NCI-H1105 (cell line): ENCODE results near the gene OPCML.

ENCODE experiments used
- DNase-seq: peaks from one replicate; lab custom pipeline; 2025; lab: John Stamatoyannopoulos, UW

The OPCML gene

DNA sequence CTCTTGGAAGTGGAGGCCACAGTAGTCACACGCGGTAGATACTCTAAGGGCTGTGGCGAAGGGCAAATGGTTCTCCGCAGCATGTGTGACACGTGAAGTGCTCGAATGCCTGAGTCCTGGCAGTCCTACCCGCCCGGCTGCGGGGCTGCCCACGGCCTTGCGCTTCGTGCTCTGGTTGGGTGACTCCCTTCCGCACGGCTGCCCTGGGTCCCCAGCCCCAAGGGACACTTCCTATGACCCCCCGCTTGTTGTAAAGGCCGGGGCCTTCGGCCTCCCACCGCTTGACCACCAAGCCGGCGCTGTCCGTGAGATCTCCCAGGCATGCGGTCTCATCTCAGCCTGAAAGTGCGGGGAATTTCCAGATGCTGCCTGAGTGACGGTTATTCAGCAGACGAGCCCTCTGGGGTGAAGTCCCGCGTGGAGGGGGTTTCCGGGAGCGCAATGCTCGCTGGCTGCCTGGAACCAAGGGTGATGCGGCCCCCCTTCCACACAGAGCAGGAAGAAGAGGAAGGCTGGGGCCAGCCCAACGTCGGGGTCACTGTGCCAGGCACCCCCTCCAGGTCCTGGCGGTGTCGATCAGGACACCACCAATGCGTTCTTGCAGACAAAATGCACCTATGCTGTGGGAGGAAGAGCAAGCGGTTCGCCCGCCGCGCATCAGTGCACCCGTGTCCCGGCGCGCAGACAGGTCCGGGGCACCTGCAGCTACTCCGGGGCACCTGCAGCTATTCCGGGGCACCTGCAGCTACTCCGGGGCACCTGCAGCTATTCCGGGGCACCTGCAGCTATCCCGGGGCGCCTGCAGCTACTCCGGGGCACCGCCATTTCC lies 171.2 kb downstream of the OPCML start:
- DNase-seq = no peak

DNA sequence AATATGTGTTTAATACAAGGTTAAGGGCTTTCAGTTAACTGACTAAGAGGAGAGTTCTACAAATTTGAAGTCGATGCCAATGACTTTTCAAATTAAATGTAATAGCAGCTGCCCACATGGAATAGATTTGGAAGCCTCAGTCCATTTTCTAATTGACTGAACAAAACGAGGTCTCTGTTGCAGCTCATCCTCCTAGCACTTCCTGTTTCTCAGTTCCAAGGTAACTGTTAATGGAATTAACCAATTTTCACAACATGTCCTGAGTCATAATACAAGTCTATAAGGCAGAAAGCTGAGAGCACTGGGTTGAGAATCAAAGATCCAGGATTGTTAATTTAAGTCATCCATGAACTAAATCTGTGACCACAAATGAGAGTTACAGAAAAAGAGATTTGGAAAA lies 177.2 kb downstream of the OPCML start:
- no peak for DNase-seq

GRCh38 chr11:133354069-133354468 lies 178.2 kb downstream of the OPCML start:
- DNase-seq = no peak

DNA sequence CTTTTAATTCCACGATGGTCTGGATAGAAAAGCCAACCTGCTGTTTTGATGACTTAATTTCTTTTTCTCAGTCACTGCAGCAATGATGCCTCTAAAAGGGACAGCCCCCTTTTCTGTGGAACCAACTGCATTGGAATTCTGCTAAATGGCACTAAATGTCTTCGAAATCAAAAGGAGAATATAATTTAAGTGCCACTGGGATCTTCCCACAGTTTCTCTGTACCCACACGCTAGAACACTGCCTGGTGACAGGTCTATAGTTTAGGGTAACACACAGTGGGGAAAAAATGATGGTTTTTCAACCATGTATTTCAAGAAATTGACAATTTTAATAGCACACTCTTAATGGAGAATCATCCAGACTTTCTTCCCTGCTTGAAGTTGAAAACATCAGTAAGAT lies 182.3 kb downstream of the OPCML start:
- DNase-seq = no peak

- DNase-seq = no peak
Observed at GRCh38 chr11:133347988-133348387, 184.3 kb downstream of the OPCML start.

DNA sequence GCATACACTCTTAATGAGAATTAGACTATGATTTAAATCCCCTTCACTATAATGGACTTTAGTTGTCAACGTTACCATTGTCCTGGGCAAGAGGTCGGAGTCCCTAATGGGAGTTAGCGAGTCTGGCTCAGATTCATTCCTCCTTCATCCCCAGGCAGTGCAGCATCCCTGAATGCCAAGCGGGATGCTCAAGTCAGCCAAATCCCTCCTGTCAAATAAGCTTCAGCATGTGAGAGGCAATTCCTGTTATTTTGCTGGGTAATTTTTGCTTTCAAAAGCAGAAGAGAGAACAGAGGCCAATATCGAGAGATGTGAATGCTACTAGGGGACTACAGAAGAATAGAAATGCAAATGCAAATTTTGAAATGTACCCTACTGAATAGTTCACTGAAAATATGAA lies 186.2 kb downstream of the OPCML start:
- no peak for DNase-seq

GRCh38 chr11:133343951-133344350 lies 188.3 kb downstream of the OPCML start:
- no peak for DNase-seq

GRCh38 chr11:133339495-133340140 lies 192.7 kb downstream of the OPCML start:
- no peak for DNase-seq

DNA sequence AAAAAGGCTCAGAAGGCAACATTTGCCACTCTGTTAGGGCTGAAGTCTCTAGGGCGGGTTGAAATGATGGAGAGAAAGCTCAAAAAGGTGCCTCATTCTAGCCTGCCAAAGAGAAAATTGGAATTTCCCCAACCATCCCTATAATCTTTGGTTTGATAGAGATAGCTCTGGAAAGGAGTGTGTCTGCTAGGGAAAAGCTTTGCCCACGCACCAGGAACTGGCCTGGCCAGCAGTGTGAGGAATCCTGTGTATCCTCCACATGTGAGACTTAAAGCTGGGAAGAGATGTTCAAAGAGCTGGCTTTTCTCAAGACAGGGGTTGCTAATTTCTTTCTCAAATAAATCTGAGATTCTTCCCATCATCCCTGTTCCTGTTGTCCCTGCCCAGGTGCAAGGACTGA lies 193.7 kb downstream of the OPCML start:
- no peak for DNase-seq

- no peak for DNase-seq
Observed at GRCh38 chr11:133337951-133338418, 194.3 kb downstream of the OPCML start.

DNA sequence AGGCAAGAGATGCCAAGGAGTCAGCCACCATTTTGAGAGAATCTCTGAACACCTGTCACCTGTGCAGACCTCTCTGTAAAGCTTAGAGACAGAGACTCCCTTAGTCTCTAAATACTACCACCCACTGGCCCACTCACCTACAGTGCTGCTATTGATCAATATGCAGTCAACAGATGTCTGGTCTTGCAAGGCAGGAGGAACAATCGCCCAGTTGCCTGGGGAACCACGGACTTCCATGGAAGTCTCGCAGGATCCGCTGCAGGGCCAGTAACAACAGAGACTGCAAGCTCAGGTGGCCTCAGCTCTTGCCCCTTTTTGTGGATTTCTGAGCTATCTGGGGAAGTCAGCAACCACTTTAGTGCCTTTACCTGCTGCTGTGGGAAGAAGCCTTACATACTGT lies 195.1 kb downstream of the OPCML start:
- DNase-seq = no peak

DNA sequence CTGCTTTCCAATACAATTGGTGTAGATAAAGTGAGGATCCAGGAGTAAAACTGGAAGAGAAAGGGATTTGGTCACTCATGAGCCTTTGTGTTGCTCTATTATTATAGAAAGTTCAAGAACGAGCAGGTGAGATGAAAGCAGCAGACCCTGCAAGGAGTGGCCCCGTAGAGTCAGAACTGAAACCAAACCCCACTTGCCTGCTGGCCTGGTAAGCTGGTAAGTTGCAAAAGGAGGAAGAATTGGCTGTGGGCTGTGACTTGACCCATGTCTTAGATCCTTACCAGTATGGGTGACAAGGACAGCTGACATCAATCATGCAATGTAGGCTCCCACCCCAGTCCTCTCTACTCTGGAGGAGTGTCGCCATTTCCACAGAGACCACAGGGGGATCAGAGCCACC lies 201.3 kb downstream of the OPCML start:
- no peak for DNase-seq

- DNase-seq = no peak
Observed at GRCh38 chr11:133326849-133327248, 205.5 kb downstream of the OPCML start.

DNA sequence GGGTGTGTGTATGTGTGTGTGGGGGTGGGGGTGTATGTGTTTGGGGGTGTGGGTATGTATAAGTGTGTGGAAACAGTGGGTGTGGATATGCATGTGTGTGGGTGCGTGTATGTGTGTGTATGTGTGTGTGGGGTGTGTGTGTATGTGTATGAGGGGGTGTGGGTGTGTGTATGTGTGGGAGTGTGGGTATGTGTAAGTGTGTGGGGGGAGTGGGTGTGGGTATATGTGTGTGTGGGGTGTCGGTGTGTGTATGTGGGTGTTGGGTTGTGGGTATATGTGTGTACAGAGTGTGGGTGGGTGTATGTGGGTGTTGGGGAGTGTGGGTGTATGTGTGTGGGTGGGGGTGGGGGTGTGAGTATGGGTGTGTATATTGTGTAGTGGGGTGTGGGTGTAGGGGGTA lies 206.0 kb downstream of the OPCML start:
- no peak for DNase-seq

- DNase-seq = no peak
Observed at GRCh38 chr11:133325711-133326110, 206.6 kb downstream of the OPCML start.

DNA sequence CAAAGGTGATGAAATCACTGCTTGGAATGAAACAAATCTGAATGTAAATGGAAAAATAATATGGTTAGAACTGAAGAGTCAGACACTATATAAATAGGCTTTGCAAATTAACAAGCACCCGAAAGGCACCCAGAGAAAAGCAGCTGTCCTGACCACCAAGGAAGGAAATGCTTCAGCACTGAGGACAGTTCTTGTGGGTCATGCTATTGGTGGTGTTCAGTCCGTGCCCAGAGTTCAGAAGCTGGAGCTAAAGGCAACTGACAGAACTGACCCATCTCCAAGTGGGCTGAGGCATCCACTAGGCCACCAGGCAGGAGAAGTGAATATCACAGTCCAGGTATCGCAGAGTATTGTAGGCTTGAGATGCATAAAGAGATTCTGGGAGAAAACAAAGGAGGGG lies 208.9 kb downstream of the OPCML start:
- no peak for DNase-seq

DNA sequence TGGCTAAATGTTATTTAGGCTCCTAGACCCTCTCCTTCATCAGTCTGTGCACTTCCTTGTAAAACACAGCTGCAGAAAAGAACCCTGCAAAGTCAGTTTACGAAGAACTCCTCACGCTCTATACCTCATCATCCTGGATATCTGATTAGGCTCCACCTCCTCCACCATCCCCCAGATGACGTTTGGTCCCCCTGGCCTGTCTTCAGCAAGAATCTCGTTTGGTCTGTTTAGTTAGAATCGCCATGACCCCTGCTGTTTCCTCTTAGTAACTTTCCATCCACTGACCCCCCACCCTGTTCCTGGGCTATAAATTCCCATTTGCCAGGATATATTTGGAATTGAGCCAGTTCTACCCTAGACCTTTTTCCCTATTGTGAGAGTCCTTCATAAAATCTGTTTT lies 214.1 kb downstream of the OPCML start:
- DNase-seq = no peak

DNA sequence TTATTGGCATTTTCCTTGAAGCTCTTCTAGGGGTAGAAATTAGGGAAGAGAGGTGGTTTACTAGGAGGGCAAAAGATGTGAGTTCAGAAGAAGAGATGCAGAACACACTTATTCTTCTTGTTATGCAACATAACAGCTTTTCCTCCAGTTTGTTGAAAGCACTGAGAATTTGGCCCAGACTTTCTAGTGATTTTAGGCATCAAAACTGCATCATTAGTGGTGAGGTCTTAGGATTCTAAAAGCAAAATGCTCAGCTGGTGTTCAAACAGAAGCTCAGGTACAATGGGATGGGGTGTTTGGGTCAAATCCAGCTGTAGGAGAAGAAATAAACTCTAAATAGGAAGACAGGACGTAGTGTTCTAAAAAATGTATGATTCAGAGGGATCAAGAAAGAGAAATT lies 221.1 kb downstream of the OPCML start:
- DNase-seq = no peak

- DNase-seq = no peak
Observed at GRCh38 chr11:133306019-133306418, 226.3 kb downstream of the OPCML start.

DNA sequence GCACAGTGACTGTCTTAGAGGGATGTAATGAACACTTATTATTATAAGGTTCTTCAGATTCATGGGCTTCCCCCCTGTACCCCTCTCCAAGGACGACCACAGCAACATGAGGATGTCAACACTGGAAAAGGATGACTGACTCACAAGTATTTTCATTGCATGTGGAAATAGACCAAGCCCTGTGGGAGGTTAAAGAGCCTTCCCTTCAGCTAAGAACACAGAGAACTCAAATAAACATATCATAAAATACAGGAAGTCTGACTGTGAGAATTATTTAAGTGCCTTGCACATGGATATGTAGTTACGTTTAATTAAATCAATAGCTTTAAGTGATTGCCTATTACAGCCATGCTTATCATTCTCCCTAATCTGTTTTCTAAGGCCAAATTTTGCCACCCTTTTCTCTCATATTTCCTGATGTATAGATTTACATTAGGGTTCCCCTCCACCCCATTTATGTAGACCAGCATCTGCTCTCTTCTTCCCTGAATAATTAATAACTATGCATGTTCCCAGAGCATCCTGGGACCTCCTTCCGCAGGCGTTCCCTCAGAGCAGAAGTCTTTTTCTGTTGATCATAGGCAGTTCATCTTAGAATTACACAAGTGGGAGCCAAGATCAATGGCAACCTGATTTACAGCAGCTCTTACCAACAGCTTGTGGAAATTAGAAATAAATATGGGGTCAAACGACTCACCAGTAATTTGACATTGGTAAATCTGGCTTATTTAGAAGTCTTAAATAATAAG lies 226.9 kb downstream of the OPCML start:
- no peak for DNase-seq

DNA sequence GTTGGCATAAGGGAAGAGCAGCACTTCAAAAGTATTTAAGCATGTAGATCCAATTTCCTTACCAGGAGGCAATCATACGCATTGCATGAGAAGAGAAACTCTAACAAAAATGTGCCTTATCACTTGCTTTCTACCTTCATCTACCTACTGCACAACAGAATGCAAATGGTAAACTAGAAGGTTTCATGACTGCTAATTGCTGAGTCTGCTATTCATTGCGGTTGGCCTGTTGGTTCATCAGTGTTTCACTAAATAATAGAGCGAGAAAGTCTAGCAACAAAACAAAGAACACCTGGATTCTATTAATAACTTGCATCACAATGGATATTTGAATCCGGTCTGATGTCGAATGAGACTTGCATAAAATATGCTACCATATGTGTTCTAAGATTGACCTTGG lies 229.0 kb downstream of the OPCML start:
- no peak for DNase-seq

- no peak for DNase-seq
Observed at GRCh38 chr11:133302056-133302455, 230.2 kb downstream of the OPCML start.

DNA sequence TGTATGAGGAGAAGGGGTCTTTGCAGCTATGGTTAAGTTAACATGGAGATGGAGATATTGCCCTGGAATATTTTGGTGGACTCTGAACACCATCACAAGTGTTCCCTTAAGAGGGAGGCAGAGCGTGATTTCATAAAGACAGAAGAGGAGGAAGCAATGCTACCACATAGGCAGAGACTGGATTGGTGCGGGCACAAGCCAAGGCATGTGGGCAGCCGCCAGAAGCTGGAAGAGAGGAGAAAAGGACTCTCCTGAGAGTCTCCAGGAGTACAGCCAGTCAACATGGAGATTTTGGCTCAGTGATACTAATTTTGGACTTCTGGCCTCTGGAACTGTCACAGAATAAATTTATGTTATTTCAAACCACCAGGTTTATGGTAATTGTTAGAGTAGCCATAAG lies 231.6 kb downstream of the OPCML start:
- no peak for DNase-seq
